CD4-positive, alpha-beta memory T cell (primary cell): ENCODE data around the gene PROSER2. TPM values are rescaled to one million over a fixed set of nuclear protein-coding genes. Genes with fewer than 3 reads are reported as not detected.

Experiments
- CTCF ChIA-PET: fragments of 350-600 bp; sonication (Branson Sonifier 250); formaldehyde crosslinking; loops from one replicate; lab custom pipeline; 2021; ENCODE audit warnings: inconsistent platforms; ENCODE audit not compliant: partially characterized antibody; lab: Charles Lee
- POLR2A ChIA-PET: fragments of 350-600 bp; sonication (Branson Sonifier 250); formaldehyde crosslinking; loops from one replicate; lab custom pipeline; 2021; ENCODE audit not compliant: partially characterized antibody; lab: Charles Lee
- DNase-seq, 5 donors: peaks; one replicate each; pipeline versions ENCODE4 v3.0.0 to v3.0.0-alpha.2; 2020 to 2022; ENCODE audit warnings: mixed read lengths in 1 of 5
- H3K27ac ChIP-seq: one replicate; pipeline ENCODE4 v1.7.0; 2013; ENCODE audit warnings: low read depth, low read length
- H3K27me3 ChIP-seq: 2 replicates; pipeline ENCODE4 v1.7.0; 2013; ENCODE audit warnings: mild to moderate bottlenecking, low read length, moderate library complexity; ENCODE audit not compliant: insufficient read depth
- H3K36me3 ChIP-seq: 2 replicates; pipeline ENCODE4 v1.7.0; 2013; ENCODE audit warnings: mild to moderate bottlenecking, low read length, moderate library complexity; ENCODE audit not compliant: insufficient read depth
- H3K4me1 ChIP-seq: 2 replicates; pipeline ENCODE4 v1.7.0; 2013; ENCODE audit warnings: mild to moderate bottlenecking, low read length, moderate library complexity; ENCODE audit not compliant: insufficient read depth
- H3K4me3 ChIP-seq, 2 donors: one replicate each; pipeline ENCODE4 v1.7.0; 2013; ENCODE audit warnings: low read length in 2 of 2, mild to moderate bottlenecking in 1 of 2
- H3K9me3 ChIP-seq, 2 donors: one replicate each; pipeline ENCODE4 v1.7.0; 2013; ENCODE audit warnings: low read length in 2 of 2, control low read depth in 1 of 2; ENCODE audit not compliant: control insufficient read depth in 1 of 2
- H3K27ac Mint-ChIP-seq, 7 donors: one replicate each; pipeline ENCODE4 v1.8.0; 2020 to 2021; ENCODE audit warnings: mixed read lengths in 7 of 7, mild to moderate bottlenecking in 6 of 7, inconsistent platforms in 3 of 7, moderate library complexity in 3 of 7
- H3K27me3 Mint-ChIP-seq, 2 donors: one replicate each; pipeline ENCODE4 v1.8.0; 2020 to 2021; ENCODE audit warnings: mixed read lengths in 2 of 2
- H3K36me3 Mint-ChIP-seq, 2 donors: one replicate each; pipeline ENCODE4 v1.8.0; 2020 to 2021; ENCODE audit warnings: mixed read lengths in 2 of 2, inconsistent platforms in 1 of 2, mild to moderate bottlenecking in 1 of 2
- H3K4me1 Mint-ChIP-seq, 4 donors: one replicate each; pipeline ENCODE4 v1.8.0; 2020 to 2021; ENCODE audit warnings: mixed read lengths in 4 of 4, mild to moderate bottlenecking in 1 of 4
- H3K4me3 Mint-ChIP-seq, 8 donors: one replicate each; pipeline ENCODE4 v1.8.0; 2020 to 2021; ENCODE audit warnings: mixed read lengths in 8 of 8, mild to moderate bottlenecking in 7 of 8, moderate library complexity in 6 of 8, inconsistent platforms in 3 of 8
- H3K9me3 Mint-ChIP-seq, 8 donors: one replicate each; pipeline ENCODE4 v1.8.0; 2020 to 2021; ENCODE audit warnings: mixed read lengths in 8 of 8, mild to moderate bottlenecking in 5 of 8, inconsistent platforms in 3 of 8, moderate library complexity in 1 of 8
- intact Hi-C: fragments of 100-400 bp; cut with micrococcal nuclease; formaldehyde crosslinking; loops from one replicate; pipeline ENCODE4 v1.15.1; 2023
- polyA plus RNA-seq, 2 donors: library from polyadenylated mRNA; unstranded; fragments of 300-500 nt; fragmentation: Illumina TruSeq; gene quantifications; one replicate each; pipeline ENCODE4 v1.2.3, GENCODE V29; 2021
- total RNA-seq, 2 experiments: library from RNA; stranded (reverse); gene quantifications; one replicate each; pipeline ENCODE4 v1.2.3, GENCODE V29; 2021

The PROSER2 gene
- total and polyA plus RNA-seq, 4 experiments from 2014 or later = 0.18 to 1.3 (median 0.78) TPM

GRCh38 chr10:11795101-11795920 is 27.8 kb upstream of the PROSER2 start:
- H3K27ac Mint-ChIP-seq = no peak overlapping the region
- no peak overlapping the region for H3K4me3 Mint-ChIP-seq
- no peak overlapping the region for H3K27ac ChIP-seq
- H3K36me3 ChIP-seq = no peaks in the 10 kb centered on the region
- H3K27me3 Mint-ChIP-seq = peaks cover 7% of the 10 kb centered on the region in 2 donors
- ChIA-PET CTCF (no interaction called here), POLR2A (no interaction called here)
- DNase-seq = no peak
- no peaks in the 10 kb centered on the region for H3K27me3 ChIP-seq
- no peaks in the 10 kb centered on the region for H3K4me1 ChIP-seq
- intact Hi-C loops = no loop called here
- no peaks in the 10 kb centered on the region for H3K36me3 Mint-ChIP-seq
- H3K4me3 ChIP-seq = no peak overlapping the region
- H3K4me1 Mint-ChIP-seq = peaks cover 0 to 2% (median 0%) of the 10 kb centered on the region in 4 donors
- H3K9me3 Mint-ChIP-seq = peaks cover 0 to 2% (median 0%) of the 10 kb centered on the region in 8 donors
- H3K9me3 ChIP-seq = no peaks in the 10 kb centered on the region

- peaks cover 7% of the 10 kb centered on the region in 2 donors for H3K27me3 Mint-ChIP-seq
- no peaks in the 10 kb centered on the region for H3K4me1 ChIP-seq
- H3K4me1 Mint-ChIP-seq = peaks cover 0 to 2% (median 0%) of the 10 kb centered on the region in 4 donors
- DNase-seq = no peak
- ChIA-PET POLR2A (no interaction called here), CTCF (interaction anchor here (1.7 kb wide), 1 partner anchor 13 kb away, joined by 5 read pairs; no protein-coding TSS in a partner anchor)
- no peaks in the 10 kb centered on the region for H3K36me3 ChIP-seq
- no peak overlapping the region for H3K4me3 ChIP-seq
- H3K9me3 ChIP-seq = no peaks in the 10 kb centered on the region
- no peaks in the 10 kb centered on the region for H3K36me3 Mint-ChIP-seq
- H3K27ac ChIP-seq = no peak overlapping the region
- intact Hi-C loops = no loop called here
- peaks cover 0 to 2% (median 0%) of the 10 kb centered on the region in 8 donors for H3K9me3 Mint-ChIP-seq
- H3K4me3 Mint-ChIP-seq = no peak overlapping the region
- no peaks in the 10 kb centered on the region for H3K27me3 ChIP-seq
- H3K27ac Mint-ChIP-seq = no peak overlapping the region
These were observed 26.7 kb upstream of the PROSER2 start for GRCh38 chr10:11796474-11796873.

- Mint-ChIP-seq H3K4me3 (no peak overlapping the region), H3K9me3 (peaks cover 0 to 2% (median 0%) of the 10 kb centered on the region in 8 donors), H3K36me3 (no peaks in the 10 kb centered on the region), H3K4me1 (peaks cover 0 to 2% (median 0%) of the 10 kb centered on the region in 4 donors), H3K27ac (no peak overlapping the region), H3K27me3 (peaks cover 3 to 5% of the 10 kb centered on the region in 2 donors)
- POLR2A ChIA-PET = no interaction called here
- Histone ChIP-seq H3K9me3 (no peaks in the 10 kb centered on the region), H3K4me1 (no peaks in the 10 kb centered on the region), H3K4me3 (no peak overlapping the region), H3K36me3 (no peaks in the 10 kb centered on the region), H3K27ac (no peak overlapping the region), H3K27me3 (no peaks in the 10 kb centered on the region)
- CTCF ChIA-PET = interaction anchor here (1.7 kb wide), 1 partner anchor 14 kb away, joined by 5 read pairs; no protein-coding TSS in a partner anchor
- intact Hi-C loops = no loop called here
- DNase-seq = no peak
These were observed 25.9 kb upstream of the PROSER2 start for GRCh38 chr10:11797281-11797680.

GRCh38 chr10:11797847-11798633 is 25.1 kb upstream of the PROSER2 start:
- peaks cover 3 to 5% of the 10 kb centered on the region in 2 donors for H3K27me3 Mint-ChIP-seq
- H3K27me3 ChIP-seq = no peaks in the 10 kb centered on the region
- no peak overlapping the region for H3K27ac Mint-ChIP-seq
- H3K36me3 ChIP-seq = no peaks in the 10 kb centered on the region
- no peak overlapping the region for H3K4me3 Mint-ChIP-seq
- DNase-seq = no peak
- H3K27ac ChIP-seq = no peak overlapping the region
- H3K9me3 ChIP-seq = no peaks in the 10 kb centered on the region
- no peak overlapping the region for H3K4me3 ChIP-seq
- intact Hi-C loops = no loop called here
- H3K36me3 Mint-ChIP-seq = no peaks in the 10 kb centered on the region
- POLR2A ChIA-PET = no interaction called here
- CTCF ChIA-PET = interaction anchor here (2.0 kb wide), 1 partner anchor 15 kb away, joined by 5 read pairs; no protein-coding TSS in a partner anchor
- peaks cover 0 to 2% (median 0%) of the 10 kb centered on the region in 8 donors for H3K9me3 Mint-ChIP-seq
- peaks cover 0 to 2% (median 0%) of the 10 kb centered on the region in 4 donors for H3K4me1 Mint-ChIP-seq
- no peaks in the 10 kb centered on the region for H3K4me1 ChIP-seq

DNA sequence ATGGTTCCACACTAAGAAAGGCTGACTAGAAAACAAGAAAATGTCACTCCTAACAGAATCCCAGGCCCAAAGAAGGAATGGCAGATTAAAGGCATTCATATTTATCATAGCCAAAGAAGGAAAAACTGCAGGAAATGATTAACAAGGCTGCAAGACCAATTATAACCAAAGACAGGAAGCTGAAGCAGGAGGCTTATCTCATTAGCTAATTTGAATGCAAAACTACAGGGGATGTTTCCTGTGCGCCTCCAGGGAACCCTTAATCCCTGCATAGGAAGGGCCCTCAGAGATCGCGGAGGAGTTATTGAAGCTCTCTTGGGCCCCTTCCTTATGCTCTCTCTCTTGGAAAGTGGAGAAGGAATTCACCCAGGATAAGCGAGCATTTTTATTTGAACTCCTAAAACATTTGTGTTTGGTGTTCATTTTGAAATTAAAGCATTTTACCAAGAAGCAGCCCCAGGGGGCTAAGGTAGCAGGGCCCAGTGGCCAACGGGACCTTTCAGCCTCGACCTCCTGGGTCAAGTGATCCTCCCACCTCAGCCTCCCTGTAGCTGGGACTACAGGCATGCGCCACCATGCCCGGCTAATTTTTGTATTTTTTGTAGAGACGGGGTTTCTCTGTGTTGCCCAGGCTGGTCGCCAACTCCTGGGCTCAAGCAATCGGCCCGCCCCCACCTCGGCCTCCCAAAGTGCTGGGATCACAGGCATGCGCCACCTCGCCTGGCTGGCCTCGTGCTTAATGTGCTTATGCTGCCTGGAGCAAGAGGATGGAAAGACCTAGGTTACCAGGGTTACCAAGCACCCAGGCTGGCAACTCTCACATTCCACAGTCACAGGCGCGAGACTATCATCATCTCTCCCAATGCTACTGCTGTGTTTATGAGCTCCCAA is 24.1 kb upstream of the PROSER2 start:
- CTCF ChIA-PET = interaction anchor here (0.6 to 2.0 kb wide), 2 partner anchors 16 kb away, joined by 3 to 5 read pairs; no protein-coding TSS in a partner anchor
- POLR2A ChIA-PET = no interaction called here
- Mint-ChIP-seq H3K27ac (no peak overlapping the region), H3K9me3 (peaks cover 0 to 2% (median 0%) of the 10 kb centered on the region in 8 donors), H3K4me3 (peak overlapping the region in 1 of 8 donors; percentile 34), H3K36me3 (no peaks in the 10 kb centered on the region), H3K27me3 (peaks cover 3 to 5% of the 10 kb centered on the region in 2 donors), H3K4me1 (peaks cover 0 to 2% (median 0%) of the 10 kb centered on the region in 4 donors)
- intact Hi-C loops = no loop called here
- no peak overlapping the region for H3K4me3 ChIP-seq
- H3K27ac ChIP-seq = no peak overlapping the region
- H3K27me3 ChIP-seq = no peaks in the 10 kb centered on the region
- no peaks in the 10 kb centered on the region for H3K36me3 ChIP-seq
- no peaks in the 10 kb centered on the region for H3K4me1 ChIP-seq
- DNase-seq = no peak
- H3K9me3 ChIP-seq = no peaks in the 10 kb centered on the region

- ChIA-PET CTCF (interaction anchor here (0.6 to 2.0 kb wide), 2 partner anchors 15 to 17 kb away, joined by 3 to 5 read pairs; no protein-coding TSS in a partner anchor), POLR2A (no interaction called here)
- Histone ChIP-seq H3K4me1 (no peaks in the 10 kb centered on the region), H3K36me3 (no peaks in the 10 kb centered on the region), H3K27ac (no peak overlapping the region), H3K9me3 (no peaks in the 10 kb centered on the region), H3K4me3 (no peak overlapping the region), H3K27me3 (no peaks in the 10 kb centered on the region)
- Mint-ChIP-seq H3K36me3 (no peaks in the 10 kb centered on the region), H3K9me3 (peaks cover 0 to 2% (median 0%) of the 10 kb centered on the region in 8 donors), H3K4me1 (peaks cover 0 to 2% (median 0%) of the 10 kb centered on the region in 4 donors), H3K4me3 (no peak overlapping the region), H3K27ac (no peak overlapping the region), H3K27me3 (peaks cover 3 to 5% of the 10 kb centered on the region in 2 donors)
- intact Hi-C loops = no loop called here
- no peak for DNase-seq
These were observed 23.4 kb upstream of the PROSER2 start for GRCh38 chr10:11799736-11800080.
